GM23338 (cell line): Measurements from ENCODE around the gene CST9L. TPM values are rescaled to one million over a fixed set of nuclear protein-coding genes. Genes with fewer than 3 reads are reported as not detected.

Source experiments
- ATAC-seq: fragments of 200-7000 bp; cut with Tn5 transposase; 3 replicates; pipeline ENCODE4 v1.9.1; 2020
- DNase-seq: peaks from one replicate; pipeline ENCODE4 v3.0.0-alpha.2; 2015; ENCODE audit warnings: low spot score
- H2AFZ ChIP-seq: fragments of 200-600 bp; sonication (generic); 2 replicates; pipeline ENCODE4 v1.8.0; 2016; ENCODE audit warnings: antibody characterized with exemption, mild to moderate bottlenecking, moderate library complexity
- H3F3A ChIP-seq: fragments of 200-600 bp; sonication (generic); replicated peaks from 2 replicates; pipeline ENCODE4 v1.8.0; 2017; ENCODE audit warnings: antibody characterized with exemption, mixed run types, low read depth
- H3K27ac ChIP-seq: fragments of 200-600 bp; sonication (generic); 2 replicates; pipeline ENCODE4 v1.6.1; 2016; ENCODE audit warnings: low read depth
- H3K27me3 ChIP-seq: fragments of 200-600 bp; sonication (generic); 2 replicates; pipeline ENCODE4 v1.8.0; 2016; ENCODE audit warnings: mild to moderate bottlenecking, mixed run types, moderate library complexity; ENCODE audit not compliant: insufficient read depth
- H3K36me3 ChIP-seq: fragments of 200-600 bp; sonication (generic); 2 replicates; pipeline ENCODE4 v1.8.0; 2016; ENCODE audit warnings: mild to moderate bottlenecking; ENCODE audit not compliant: insufficient read depth
- H3K4me1 ChIP-seq: fragments of 200-600 bp; sonication (generic); 2 replicates; pipeline ENCODE4 v1.8.0; 2016; ENCODE audit warnings: mild to moderate bottlenecking, moderate library complexity; ENCODE audit not compliant: insufficient read depth
- H3K4me2 ChIP-seq: fragments of 200-600 bp; sonication (generic); 2 replicates; pipeline ENCODE4 v1.7.1; 2017; ENCODE audit warnings: mixed run types
- H3K4me3 ChIP-seq: fragments of 200-600 bp; sonication (generic); 2 replicates; pipeline ENCODE4 v1.6.1; 2016; ENCODE audit warnings: mixed run types
- H3K79me2 ChIP-seq: fragments of 200-600 bp; sonication (generic); replicated peaks from 2 replicates; pipeline ENCODE4 v1.8.0; 2017; ENCODE audit warnings: mild to moderate bottlenecking; ENCODE audit not compliant: insufficient read depth
- H3K9me2 ChIP-seq: fragments of 200-600 bp; sonication (generic); 2 replicates; pipeline ENCODE4 v1.8.0; 2017; ENCODE audit not compliant: insufficient read depth
- H4K20me1 ChIP-seq: fragments of 200-600 bp; sonication (generic); replicated peaks from 2 replicates; pipeline ENCODE4 v1.8.0; 2017; ENCODE audit warnings: mild to moderate bottlenecking; ENCODE audit not compliant: insufficient read depth
- H3K27ac Mint-ChIP-seq: 2 replicates; pipeline ENCODE4 v1.8.0; 2020; ENCODE audit warnings: inconsistent platforms, mild to moderate bottlenecking, moderate library complexity, mixed read lengths
- H3K27me3 Mint-ChIP-seq: 3 replicates; pipeline ENCODE4 v1.8.0; 2022; ENCODE audit warnings: low read depth, mild to moderate bottlenecking, moderate library complexity, mixed read lengths, inconsistent platforms; ENCODE audit not compliant: insufficient read depth, poor library complexity
- H3K36me3 Mint-ChIP-seq: 3 replicates; pipeline ENCODE4 v1.8.0; 2021; ENCODE audit warnings: low read depth, mild to moderate bottlenecking, inconsistent platforms, moderate library complexity, mixed read lengths
- H3K4me1 Mint-ChIP-seq: 3 replicates; pipeline ENCODE4 v1.8.0; 2020; ENCODE audit warnings: mild to moderate bottlenecking, inconsistent platforms, mixed read lengths
- H3K4me3 Mint-ChIP-seq: 3 replicates; pipeline ENCODE4 v1.8.0; 2021; ENCODE audit warnings: moderate library complexity, mild to moderate bottlenecking, inconsistent platforms, mixed read lengths
- H3K9me3 Mint-ChIP-seq: 3 replicates; pipeline ENCODE4 v1.8.0; 2020; ENCODE audit warnings: moderate library complexity, mild to moderate bottlenecking, inconsistent platforms, mixed read lengths
- EZH2 ChIP-seq: fragments of 200-600 bp; sonication (generic); IDR thresholded peaks from one replicate; pipeline ENCODE4 v1.8.0; 2017; ENCODE audit warnings: antibody characterized with exemption, mild to moderate bottlenecking, low read depth; ENCODE audit not compliant: unreplicated experiment
- EZH2phosphoT487 ChIP-seq: fragments of 200-600 bp; sonication (generic); IDR thresholded peaks from one replicate; pipeline ENCODE4 v1.8.1; 2018; ENCODE audit warnings: antibody characterized with exemption; ENCODE audit not compliant: unreplicated experiment
- JUNB ChIP-seq: IDR thresholded peaks from one replicate; pipeline ENCODE4 v1.6.1; 2016; ENCODE audit warnings: antibody characterized with exemption; ENCODE audit not compliant: unreplicated experiment
- POLR2AphosphoS5 ChIP-seq: IDR thresholded peaks from 2 replicates; pipeline ENCODE4 v1.6.1; 2016; ENCODE audit warnings: antibody characterized with exemption, low read depth
- REST ChIP-seq: IDR thresholded peaks from one replicate; pipeline ENCODE4 v1.6.1; 2018; ENCODE audit warnings: antibody characterized with exemption; ENCODE audit not compliant: unreplicated experiment
- ZNF114 ChIP-seq: fragments of 250-450 bp; sonication (Bioruptor Pico); IDR thresholded peaks from 2 replicates; pipeline ENCODE4 v1.5.0; 2020; ENCODE audit warnings: mild to moderate bottlenecking, moderate library complexity
- ZNF462 ChIP-seq: fragments of 250-450 bp; sonication (Bioruptor Pico); IDR thresholded peaks from 2 replicates; pipeline ENCODE4 v1.5.0; 2020; ENCODE audit warnings: mild to moderate bottlenecking, moderate library complexity
- polyA plus RNA-seq: library from polyadenylated mRNA; unstranded; fragments of >200 nt; fragmentation: Nextera tagmentation; extraction: Ambion mirVana; gene quantifications from 2 replicates; pipeline ENCODE4 v1.2.1, GENCODE V29; 2016
- total RNA-seq: library from RNA; depleted of rRNA; stranded (reverse); fragments of >200 nt; shearing (Covaris generic); gene quantifications from 2 replicates; pipeline ENCODE4 v1.2.3, GENCODE V29; 2014

CST9L gene
- total and polyA plus RNA-seq, 2 experiments from 2014 or later: not detected

- TF ChIP-seq EZH2: no peak
- TF ChIP-seq ZNF462 (CRISPR knock-in tag): no peak
- TF ChIP-seq EZH2phosphoT487: no peak
- TF ChIP-seq POLR2AphosphoS5: no peak
- no peak for TF ChIP-seq JUNB
- no peak for TF ChIP-seq REST
- no peak for TF ChIP-seq ZNF114 (CRISPR knock-in tag)
- DNase-seq (no peak), ATAC-seq (no peak)
- no peak overlapping the region for H3K4me3 Mint-ChIP-seq
- no peaks in the 10 kb centered on the region for H3K36me3 Mint-ChIP-seq
- Histone ChIP-seq H3K27me3 (no peaks in the 10 kb centered on the region), H3K27ac (no peak overlapping the region), H3F3A (no peaks in the 10 kb centered on the region), H3K9me2 (0 out of 2 replicates have a peak, but pooled peaks cover 6% of the 10 kb centered on the region), H3K4me2 (no peak overlapping the region), H3K79me2 (no peaks in the 10 kb centered on the region), H3K4me3 (no peak overlapping the region), H4K20me1 (no peaks in the 10 kb centered on the region), H3K36me3 (no peaks in the 10 kb centered on the region), H3K4me1 (no peaks in the 10 kb centered on the region), H2AFZ (peak overlapping the region; percentile 38; the same call in 1 of the 2 replicates)
- peaks cover 6% of the 10 kb centered on the region for H3K27me3 Mint-ChIP-seq
- no peaks in the 10 kb centered on the region; the same call in 1 of the 3 replicates for H3K4me1 Mint-ChIP-seq
- no peak overlapping the region for H3K27ac Mint-ChIP-seq
- no peaks in the 10 kb centered on the region; the same call in 2 of the 3 replicates for H3K9me3 Mint-ChIP-seq
Observed at GRCh38 chr20:23550227-23550626, 18.1 kb downstream of the CST9L start.
